WTC11 (cell line): Measurements from ENCODE around the gene LCLAT1. TPM values are rescaled to one million over a fixed set of nuclear protein-coding genes. Genes with fewer than 3 reads are reported as not detected.

Source experiments
- ATAC-seq: fragments of 200-7000 bp; cut with Tn5 transposase; 2 replicates; pipeline ENCODE4 v1.10.0; 2021; ENCODE audit warnings: mild to moderate bottlenecking, moderate library complexity
- CTCF ChIA-PET: fragments of 300-600 bp; sonication (Branson Sonifier 250); formaldehyde crosslinking; loops from one replicate; lab custom pipeline; 2021; ENCODE audit warnings: antibody characterized with exemption; lab: Charles Lee
- POLR2A ChIA-PET: fragments of 350-600 bp; sonication (Branson Sonifier 250); formaldehyde crosslinking; loops from one replicate; lab custom pipeline; 2021; ENCODE audit warnings: antibody characterized with exemption; lab: Charles Lee
- DNase-seq: peaks from one replicate; pipeline ENCODE4 v3.0.0; 2021; ENCODE audit warnings: low spot score
- H3K27ac Mint-ChIP-seq: 2 replicates; pipeline ENCODE4 v1.8.0; 2021; ENCODE audit warnings: mixed read lengths
- H3K27me3 Mint-ChIP-seq: 2 replicates; pipeline ENCODE4 v1.8.0; 2021; ENCODE audit warnings: low read depth, mild to moderate bottlenecking, moderate library complexity, mixed read lengths
- H3K36me3 Mint-ChIP-seq: 2 replicates; pipeline ENCODE4 v1.8.0; 2021; ENCODE audit warnings: mixed read lengths
- H3K4me1 Mint-ChIP-seq: 2 replicates; pipeline ENCODE4 v1.8.0; 2022; ENCODE audit warnings: mixed read lengths
- H3K4me3 Mint-ChIP-seq: 2 replicates; pipeline ENCODE4 v1.8.0; 2021; ENCODE audit warnings: mild to moderate bottlenecking, moderate library complexity, mixed read lengths
- H3K9me3 Mint-ChIP-seq: 2 replicates; pipeline ENCODE4 v1.8.0; 2021; ENCODE audit warnings: mixed read lengths
- AR ChIP-seq: fragments of 250-450 bp; sonication (Bioruptor Pico); IDR thresholded peaks from 2 replicates; pipeline ENCODE4 v1.9.0; 2021; ENCODE audit warnings: mild to moderate bottlenecking
- ARID4B ChIP-seq: sonication (generic); formaldehyde crosslinking; IDR thresholded peaks from 2 replicates; pipeline ENCODE4 v1.8.0; 2023; ENCODE audit warnings: missing genetic modification reagents, mild to moderate bottlenecking, borderline replicate concordance
- ATF6 ChIP-seq: sonication (generic); formaldehyde crosslinking; IDR thresholded peaks from 2 replicates; pipeline ENCODE4 v1.8.1; 2023; ENCODE audit warnings: mild to moderate bottlenecking, missing genetic modification reagents
- CREB1 ChIP-seq: sonication (generic); formaldehyde crosslinking; IDR thresholded peaks from 2 replicates; pipeline ENCODE4 v1.8.0; 2023; ENCODE audit warnings: mild to moderate bottlenecking, missing genetic modification reagents
- CREM ChIP-seq: sonication (generic); formaldehyde crosslinking; IDR thresholded peaks from 2 replicates; pipeline ENCODE4 v1.8.1; 2022; ENCODE audit warnings: mild to moderate bottlenecking, missing genetic modification reagents, moderate library complexity
- E2F1 ChIP-seq: sonication (generic); formaldehyde crosslinking; IDR thresholded peaks from 2 replicates; pipeline ENCODE4 v1.8.0; 2022; ENCODE audit warnings: mild to moderate bottlenecking, missing genetic modification reagents
- ERG ChIP-seq: fragments of 250-450 bp; sonication (Bioruptor Pico); IDR thresholded peaks from 2 replicates; pipeline ENCODE4 v1.8.0; 2021; ENCODE audit warnings: mild to moderate bottlenecking
- GABPB1 ChIP-seq: sonication (generic); formaldehyde crosslinking; IDR thresholded peaks from 2 replicates; pipeline ENCODE4 v1.8.1; 2023; ENCODE audit warnings: mild to moderate bottlenecking, missing genetic modification reagents
- IRF2 ChIP-seq: sonication (generic); formaldehyde crosslinking; IDR thresholded peaks from 2 replicates; pipeline ENCODE4 v1.8.0; 2022; ENCODE audit warnings: low read depth, missing genetic modification reagents, borderline replicate concordance
- JAZF1 ChIP-seq: fragments of 250-450 bp; sonication (Bioruptor Pico); IDR thresholded peaks from 2 replicates; pipeline ENCODE4 v1.9.0; 2021; ENCODE audit warnings: moderate library complexity, mild to moderate bottlenecking, inconsistent platforms
- MLX ChIP-seq: sonication (generic); formaldehyde crosslinking; IDR thresholded peaks from 2 replicates; pipeline ENCODE4 v1.8.1; 2023; ENCODE audit warnings: mild to moderate bottlenecking, missing genetic modification reagents, moderate library complexity
- MXD4 ChIP-seq: fragments of 250-450 bp; sonication (Bioruptor Pico); IDR thresholded peaks from 2 replicates; pipeline ENCODE4 v1.8.0; 2021; ENCODE audit warnings: mild to moderate bottlenecking, moderate library complexity, borderline replicate concordance
- NR2C2 ChIP-seq: sonication (generic); formaldehyde crosslinking; IDR thresholded peaks from 2 replicates; pipeline ENCODE4 v1.8.0; 2022; ENCODE audit warnings: mild to moderate bottlenecking, missing genetic modification reagents
- PREB ChIP-seq: sonication (generic); formaldehyde crosslinking; IDR thresholded peaks from 2 replicates; pipeline ENCODE4 v1.8.1; 2022; ENCODE audit warnings: mild to moderate bottlenecking, missing genetic modification reagents, moderate library complexity, borderline replicate concordance
- RELA ChIP-seq: sonication (generic); formaldehyde crosslinking; IDR thresholded peaks from 2 replicates; pipeline ENCODE4 v1.8.1; 2022; ENCODE audit warnings: missing genetic modification reagents, mild to moderate bottlenecking, borderline replicate concordance
- SMAD3 ChIP-seq: sonication (generic); formaldehyde crosslinking; IDR thresholded peaks from 2 replicates; pipeline ENCODE4 v1.8.0; 2022; ENCODE audit warnings: missing genetic modification reagents, mild to moderate bottlenecking, borderline replicate concordance
- TEAD1 ChIP-seq: sonication (generic); formaldehyde crosslinking; IDR thresholded peaks from 2 replicates; pipeline ENCODE4 v1.8.0; 2022; ENCODE audit warnings: mild to moderate bottlenecking, missing genetic modification reagents
- ZBTB21 ChIP-seq: sonication (generic); formaldehyde crosslinking; IDR thresholded peaks from 2 replicates; pipeline ENCODE4 v1.8.1; 2023; ENCODE audit warnings: mild to moderate bottlenecking, missing genetic modification reagents, borderline replicate concordance
- ZNF532 ChIP-seq: fragments of 250-450 bp; sonication (Bioruptor Pico); IDR thresholded peaks from 2 replicates; pipeline ENCODE4 v1.9.0; 2021; ENCODE audit warnings: mild to moderate bottlenecking, borderline replicate concordance
- ZNF671 ChIP-seq: fragments of 250-450 bp; sonication (Bioruptor Pico); IDR thresholded peaks from 2 replicates; pipeline ENCODE4 v1.8.0; 2021; ENCODE audit warnings: mild to moderate bottlenecking
- total RNA-seq: library from RNA; stranded (reverse); gene quantifications from 3 replicates; pipeline ENCODE4 v1.2.3, GENCODE V29; 2021

Gene LCLAT1
- total RNA-seq, 1 experiment from 2014 or later, result 22.3 TPM

- Mint-ChIP-seq H3K4me1 (peaks cover 14% of the 10 kb centered on the region), H3K9me3 (no peaks in the 10 kb centered on the region), H3K4me3 (no peak overlapping the region), H3K36me3 (peaks cover 13% of the 10 kb centered on the region), H3K27ac (no peak overlapping the region), H3K27me3 (no peaks in the 10 kb centered on the region)
- DNase-seq (no peak), ATAC-seq (no peak)
- ChIA-PET CTCF (interaction anchor here (0.6 kb wide), 1 partner anchor 479 kb away, joined by 3 read pairs; no protein-coding TSS in a partner anchor), POLR2A (no interaction called here)
- TF ChIP-seq CREM, result no peak
- TF ChIP-seq PREB, result no peak
- TF ChIP-seq ZNF671 (CRISPR knock-in tag), result no peak
- no peak for TF ChIP-seq AR
- TF ChIP-seq MXD4 (CRISPR knock-in tag), result no peak
- no peak for TF ChIP-seq JAZF1 (CRISPR knock-in tag)
- no peak for TF ChIP-seq ARID4B (CRISPR knock-in tag)
- no peak for TF ChIP-seq ATF6 (CRISPR knock-in tag)
- TF ChIP-seq E2F1 (CRISPR knock-in tag), result no peak
- TF ChIP-seq GABPB1, result no peak
- TF ChIP-seq ZNF532 (CRISPR knock-in tag), result no peak
- no peak for TF ChIP-seq NR2C2 (CRISPR knock-in tag)
- TF ChIP-seq IRF2, result no peak
- TF ChIP-seq SMAD3 (CRISPR knock-in tag), result no peak
- TF ChIP-seq ERG (CRISPR knock-in tag), result no peak
- TF ChIP-seq TEAD1, result no peak
- TF ChIP-seq RELA, result no peak
- no peak for TF ChIP-seq CREB1 (CRISPR knock-in tag)
- TF ChIP-seq ZBTB21 (CRISPR knock-in tag), result no peak
- no peak for TF ChIP-seq MLX
Observed at GRCh38 chr2:30643674-30644073, 196.6 kb downstream of the LCLAT1 start.
